Retinal pigment epithelial cell (primary cell): ENCODE measurements around the gene MACROH2A1.

Experiments used
- DNase-seq: peaks from one replicate; pipeline ENCODE4 v3.0.0-alpha.2; 2010; ENCODE audit warnings: low read depth
- H3K4me3 ChIP-seq: 2 replicates; pipeline ENCODE4 v1.5.1; 2011; ENCODE audit warnings: mild to moderate bottlenecking, low read length, control low read depth, moderate library complexity
- CTCF ChIP-seq: conservative IDR thresholded peaks from 2 replicates; pipeline ENCODE4 v1.5.1; 2011; ENCODE audit warnings: low read depth, low read length, control low read depth, inconsistent platforms

The MACROH2A1 gene

GRCh38 chr5:135444881-135445280, 45.9 kb upstream of the MACROH2A1 start:
- no peak overlapping the region for H3K4me3 ChIP-seq
- no peak for TF ChIP-seq CTCF
- DNase-seq, result no peak

GRCh38 chr5:135444360-135444759, 45.3 kb upstream of the MACROH2A1 start:
- H3K4me3 ChIP-seq, result no peak overlapping the region
- DNase-seq, result no peak
- no peak for TF ChIP-seq CTCF

- no peak for TF ChIP-seq CTCF
- no peak for DNase-seq
- no peak overlapping the region for H3K4me3 ChIP-seq
Observed at GRCh38 chr5:135443161-135443960, 44.3 kb upstream of the MACROH2A1 start.

GRCh38 chr5:135442431-135443160, 43.6 kb upstream of the MACROH2A1 start:
- no peak for DNase-seq
- TF ChIP-seq CTCF, result no peak
- no peak overlapping the region for H3K4me3 ChIP-seq

- DNase-seq, result no peak
- no peak for TF ChIP-seq CTCF
- no peak overlapping the region for H3K4me3 ChIP-seq
Observed at GRCh38 chr5:135441919-135442318, 42.9 kb upstream of the MACROH2A1 start.

- no peak for TF ChIP-seq CTCF
- no peak overlapping the region for H3K4me3 ChIP-seq
- DNase-seq, result no peak
Observed at GRCh38 chr5:135441350-135441831, 42.4 kb upstream of the MACROH2A1 start.
